ENCODE data around the gene SLC6A8. TPM values are rescaled to one million over a fixed set of nuclear protein-coding genes. Genes with fewer than 3 reads are reported as not detected.
"Not testable (repeated sequence)": the region's sequence is repeated elsewhere in the genome, so short reads cannot be mapped to it uniquely, and the experiment has no call there.

Gene SLC6A8
- total RNA-seq, 1 donor from 2014 or later = 17.3 TPM

DNA sequence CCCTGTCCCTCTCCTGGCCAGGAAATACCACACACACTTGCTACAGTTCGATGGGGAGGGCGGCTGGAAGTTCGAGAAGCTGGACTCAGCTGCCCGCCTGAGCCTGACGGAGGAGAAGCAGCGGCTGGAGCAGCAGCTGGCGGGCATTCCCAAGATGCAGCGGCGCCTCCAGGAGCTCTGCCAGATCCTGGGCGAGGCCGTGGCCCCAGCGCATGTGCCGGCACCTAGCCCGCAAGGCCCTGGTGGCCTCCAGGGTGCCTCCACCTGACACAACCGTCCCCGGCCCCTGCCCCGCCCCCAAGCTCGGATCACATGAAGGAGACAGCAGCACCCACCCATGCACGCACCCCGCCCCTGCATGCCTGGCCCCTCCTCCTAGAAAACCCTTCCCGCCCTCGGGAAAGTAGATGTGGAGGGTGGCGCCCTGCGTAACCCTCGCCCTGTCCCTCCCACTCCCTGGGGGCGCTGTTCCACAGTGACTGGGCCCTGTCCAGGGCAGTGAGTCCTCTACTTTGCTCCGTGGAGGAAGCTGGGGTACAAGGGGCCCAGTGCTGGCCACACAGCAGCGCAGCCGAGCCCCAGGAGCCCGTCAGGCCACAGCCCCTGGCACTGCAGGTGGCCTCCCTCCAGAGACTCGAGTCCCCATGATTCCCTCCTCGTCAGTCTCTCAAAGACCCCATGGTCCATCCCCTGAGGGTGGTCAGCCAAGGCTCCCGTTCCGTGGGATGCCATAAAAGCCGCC lies 55.9 kb downstream of the SLC6A8 start:
- not testable (repeated sequence) for DNase-seq (ENCODE audit: extremely low read depth, low read depth, low spot score)

DNA sequence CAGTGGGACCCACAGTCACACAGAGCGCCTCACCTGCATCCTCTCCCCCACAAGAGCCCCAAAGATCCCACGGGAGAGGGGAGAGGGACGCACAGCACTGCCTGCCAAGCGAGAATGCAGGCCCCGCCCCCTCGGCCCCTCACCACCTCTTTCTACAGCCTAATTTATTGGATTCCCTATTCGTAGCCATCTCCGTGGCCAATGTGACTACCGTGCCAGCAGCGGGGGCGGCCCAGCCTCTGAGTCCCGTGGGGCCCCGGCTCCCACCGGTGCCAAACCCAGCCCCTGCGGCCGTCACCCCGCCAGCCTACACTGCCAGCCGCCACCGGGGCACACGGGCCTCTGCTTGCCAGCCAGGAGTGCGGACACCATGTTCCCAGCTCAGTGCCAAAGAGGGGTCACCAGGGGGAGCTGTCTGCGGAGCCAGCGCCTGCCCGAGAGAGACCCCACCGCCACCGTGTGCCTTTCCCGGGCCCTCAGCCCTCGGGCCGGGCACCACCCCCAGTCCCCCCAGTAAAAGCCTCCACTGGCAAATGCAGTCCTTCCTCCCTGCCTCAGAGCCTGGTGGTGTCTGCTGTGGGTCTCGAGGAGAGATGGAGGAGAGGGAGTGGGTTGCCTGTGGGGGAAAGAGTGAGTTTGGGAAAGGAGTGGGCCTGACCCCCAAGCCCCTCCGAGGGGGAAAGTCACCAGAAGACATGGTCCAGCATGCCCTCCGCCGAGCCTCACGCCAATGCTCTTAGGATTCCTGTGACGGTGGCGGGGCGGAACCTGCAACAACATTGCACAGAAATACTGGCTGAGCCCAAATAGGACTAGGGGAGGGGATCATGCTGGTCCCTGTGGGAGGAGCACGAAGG lies 56.7 kb downstream of the SLC6A8 start:
- no peak for DNase-seq (ENCODE audit: extremely low read depth, low read depth, low spot score)

DNA sequence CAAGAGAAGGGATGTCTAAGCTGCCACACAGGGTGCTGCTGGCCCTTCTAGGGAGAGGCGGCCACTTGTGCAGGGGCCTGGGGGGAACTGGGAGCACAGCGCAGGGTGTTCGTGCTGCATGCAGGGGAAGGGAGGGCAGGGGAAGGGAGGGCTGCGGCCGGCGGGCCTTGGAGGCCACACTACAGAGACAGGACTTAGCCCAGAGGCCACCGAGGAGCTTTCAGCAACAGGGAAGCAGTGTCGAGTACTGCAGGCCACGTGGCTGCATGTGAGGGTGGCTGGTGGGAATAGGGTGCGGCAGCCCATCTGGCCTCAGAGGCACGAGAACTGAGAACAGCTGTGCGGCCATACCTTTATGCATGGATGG lies 57.3 kb downstream of the SLC6A8 start:
- not testable (repeated sequence) for DNase-seq (ENCODE audit: extremely low read depth, low read depth, low spot score)

Other genes starting within 250 kb of the SLC6A8 start
- gene TREX2, start 241.9 kb upstream of the SLC6A8 start, total RNA-seq = 1.4 and 3.2 TPM in 2 replicates
- 14.2 and 20.2 TPM in 2 replicates for gene HAUS7, start 217.3 kb upstream of the SLC6A8 start, total RNA-seq
- gene BGN, start 192.9 kb upstream of the SLC6A8 start, total RNA-seq = 5.9 and 166 TPM in 2 replicates
- not detected in 2 replicates for gene ATP2B3, start 170.3 kb upstream of the SLC6A8 start, total RNA-seq
- 34.1 and 35.2 TPM in 2 replicates for gene CCNQ, start 88.8 kb upstream of the SLC6A8 start, total RNA-seq
- 0.76 TPM in 1 of 2 replicates, not detected in the other for gene DUSP9, start 40.7 kb upstream of the SLC6A8 start, total RNA-seq
- gene PNCK, start 14.1 kb upstream of the SLC6A8 start, total RNA-seq = not detected in 2 replicates
- gene BCAP31, start 36.5 kb downstream of the SLC6A8 start, total RNA-seq = 206 and 215 TPM in 2 replicates
- gene ABCD1, start 36.9 kb downstream of the SLC6A8 start, total RNA-seq = 13.8 and 20.9 TPM in 2 replicates
- 25.6 and 37.6 TPM in 2 replicates for gene PLXNB3, start 76.3 kb downstream of the SLC6A8 start, total RNA-seq
- 0.34 TPM in 1 of 2 replicates, not detected in the other for gene SRPK3, start 93.1 kb downstream of the SLC6A8 start, total RNA-seq
- gene IDH3G, start 106.4 kb downstream of the SLC6A8 start, total RNA-seq = 94.4 and 102 TPM in 2 replicates
- gene SSR4, start 106.7 kb downstream of the SLC6A8 start, total RNA-seq = 212 and 286 TPM in 2 replicates
- 0.10 and 0.12 TPM in 2 replicates for gene PDZD4, start 142.6 kb downstream of the SLC6A8 start, total RNA-seq
- 1.6 and 17.1 TPM in 2 replicates for gene L1CAM, start 198.2 kb downstream of the SLC6A8 start, total RNA-seq
- not detected in 2 replicates for gene AVPR2, start 216.7 kb downstream of the SLC6A8 start, total RNA-seq
- 2.9 and 24.2 TPM in 2 replicates for gene ARHGAP4, start 238.3 kb downstream of the SLC6A8 start, total RNA-seq
- 144 and 194 TPM in 2 replicates for gene NAA10, start 247.1 kb downstream of the SLC6A8 start, total RNA-seq

Measured in glomerular endothelial cell (primary cell).